Astrocyte (in vitro differentiated cells and primary cell): ENCODE results near the gene PPA1.

Source experiments
- CTCF ChIP-seq: IDR thresholded peaks from 2 replicates; pipeline ENCODE4 v1.5.1; 2011; ENCODE audit warnings: low read depth, mild to moderate bottlenecking, inconsistent platforms, low read length, moderate library complexity; ENCODE audit not compliant: insufficient read depth
- EZH2 ChIP-seq: IDR thresholded peaks from 2 replicates; pipeline ENCODE4 v1.6.1; 2012; ENCODE audit warnings: mild to moderate bottlenecking, low read length, inconsistent platforms; ENCODE audit not compliant: insufficient read depth

DNA sequence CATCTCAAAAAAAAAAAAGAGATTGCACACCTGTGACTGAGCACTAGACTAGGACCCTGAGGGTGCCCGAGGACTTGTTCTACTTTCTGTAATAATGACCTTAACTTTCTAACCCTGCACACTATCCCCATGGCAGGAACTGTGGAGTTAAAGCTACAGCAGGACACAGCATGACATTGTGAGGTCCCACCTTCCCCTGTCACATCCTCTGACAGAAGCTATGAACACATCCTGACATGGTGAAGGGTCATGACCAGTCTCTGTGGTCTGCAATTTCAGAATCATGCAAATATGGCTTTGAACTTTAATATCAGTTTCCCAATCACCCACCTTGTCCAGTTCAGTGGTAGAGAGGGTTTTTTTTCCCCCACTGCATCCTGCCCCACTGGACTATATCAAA is 44.5 kb downstream of the PPA1 start:
- no peak for TF ChIP-seq CTCF
- no peak for TF ChIP-seq EZH2
